ENCODE measurements around the gene LDLRAD3. TPM values are rescaled to one million over a fixed set of nuclear protein-coding genes. Genes with fewer than 3 reads are reported as not detected.

Gene LDLRAD3
- total RNA-seq, 4 donors from 2014 or later: 0.37 to 43.2 (median 3.7) TPM

DNA sequence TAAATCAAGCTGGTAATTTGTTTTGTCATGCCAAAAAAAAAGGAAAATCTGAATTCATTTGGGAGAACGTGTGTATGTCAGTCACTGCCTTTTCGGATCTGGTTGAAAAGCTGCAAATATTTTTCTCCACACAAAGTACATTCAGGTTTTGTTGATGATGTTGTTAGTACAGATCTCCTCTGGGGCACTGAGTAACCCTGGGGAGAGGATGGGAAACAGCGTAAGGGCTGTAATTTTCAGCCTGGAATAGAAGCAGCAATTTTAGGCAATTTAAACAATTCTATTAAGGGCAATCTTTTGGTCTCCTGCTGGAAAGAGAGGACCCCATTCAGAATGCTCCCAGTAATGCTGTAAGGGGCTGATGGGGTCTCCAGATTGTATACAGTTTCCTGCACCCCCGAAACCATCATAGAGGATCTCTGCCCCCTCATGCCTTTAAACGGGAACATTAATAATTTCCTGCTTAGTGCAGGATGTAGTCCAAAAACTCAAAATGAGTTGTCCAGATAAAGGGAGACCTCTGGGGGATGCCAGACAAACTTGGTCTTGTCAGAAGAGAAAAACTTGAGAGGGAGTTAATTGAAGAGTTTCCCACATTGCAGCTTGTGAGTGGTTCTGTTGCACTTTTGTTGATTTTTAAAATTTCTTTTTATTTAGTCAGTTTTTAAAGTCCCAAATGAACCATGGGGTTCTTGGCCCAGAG, 213.1 kb downstream of the LDLRAD3 start:
- Histone ChIP-seq H3K4me3 (no peak overlapping the region), H3K4me1 (no peaks in the 10 kb centered on the region), H3K9me3 (no peaks in the 10 kb centered on the region), H3K27me3 (no peaks in the 10 kb centered on the region), H3K27ac (no peak overlapping the region), H3K36me3 (no peaks in the 10 kb centered on the region)
- DNase-seq: no peak
- in situ Hi-C loops (cut with MboI; ENCODE audit: low pct_ligation_motif_present in 1 of 4, low pct_unique_long_range_greater_than_20kb in 1 of 4, low sequenced_read_pairs in 3 of 4): no loop called here
- 60 to 83% methylated on average over 2 to 5 of the region's 5 CpGs for WGBS, 2 donors (ENCODE audit: low coverage in 1 of 2)
- intact Hi-C loops (cut with DNase I; ENCODE audit: low total_unique reads): no loop called here
- TF ChIP-seq EP300 (IDR thresholded peaks at IDR 0.05; ENCODE audit: low read depth): no peak
- no peak for TF ChIP-seq POLR2AphosphoS5 (IDR thresholded peaks at IDR 0.05)
- no peak for TF ChIP-seq CTCF (IDR thresholded peaks at IDR 0.05)
- TF ChIP-seq POLR2A (IDR thresholded peaks at IDR 0.05): no peak

GRCh38 chr11:36160091-36160490, 216.2 kb downstream of the LDLRAD3 start:
- WGBS, 2 donors (ENCODE audit: low coverage in 1 of 2): 87 to 88% methylated on average over 7 to 10 of the region's 10 CpGs
- H3K9me3 ChIP-seq: no peaks in the 10 kb centered on the region
- H3K27me3 ChIP-seq: no peaks in the 10 kb centered on the region
- no peak overlapping the region for H3K4me3 ChIP-seq
- no peak overlapping the region for H3K27ac ChIP-seq
- in situ Hi-C loops (cut with MboI; ENCODE audit: low pct_ligation_motif_present in 1 of 4, low pct_unique_long_range_greater_than_20kb in 1 of 4, low sequenced_read_pairs in 3 of 4) (no loop called here), intact Hi-C loops (cut with DNase I; ENCODE audit: low total_unique reads) (no loop called here)
- H3K4me1 ChIP-seq: peaks cover 0 to 9% (median 3%) of the 10 kb centered on the region in 4 donors
- no peaks in the 10 kb centered on the region for H3K36me3 ChIP-seq
- no peak for DNase-seq
- TF ChIP-seq POLR2AphosphoS5 (IDR thresholded peaks at IDR 0.05): no peak
- no peak for TF ChIP-seq EP300 (IDR thresholded peaks at IDR 0.05; ENCODE audit: low read depth)
- TF ChIP-seq POLR2A (IDR thresholded peaks at IDR 0.05): no peak
- no peak for TF ChIP-seq CTCF (IDR thresholded peaks at IDR 0.05)

DNA sequence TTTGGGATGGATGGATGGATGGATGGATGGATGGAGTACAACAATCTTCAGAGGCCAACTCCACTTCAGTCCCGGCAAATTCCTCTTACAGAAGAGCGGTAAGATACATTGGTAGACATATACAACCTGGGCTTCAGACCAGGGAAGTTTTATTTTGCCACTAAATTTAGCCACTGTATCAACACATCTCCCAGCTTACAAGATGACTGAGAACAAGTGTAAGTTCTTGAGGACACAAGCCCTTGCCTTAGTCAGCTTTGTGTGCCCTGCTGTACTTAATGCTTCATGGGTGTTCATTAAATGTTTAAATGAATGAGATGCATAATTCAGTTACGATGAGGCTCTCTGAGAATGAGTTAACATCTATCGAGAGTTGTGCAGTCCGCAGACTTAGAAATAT, 217.7 kb downstream of the LDLRAD3 start:
- H3K27ac ChIP-seq: no peak overlapping the region
- no peak overlapping the region for H3K4me3 ChIP-seq
- H3K36me3 ChIP-seq: no peaks in the 10 kb centered on the region
- in situ Hi-C loops (cut with MboI; ENCODE audit: low pct_ligation_motif_present in 1 of 4, low pct_unique_long_range_greater_than_20kb in 1 of 4, low sequenced_read_pairs in 3 of 4) (no loop called here), intact Hi-C loops (cut with DNase I; ENCODE audit: low total_unique reads) (no loop called here)
- no peaks in the 10 kb centered on the region for H3K27me3 ChIP-seq
- H3K4me1 ChIP-seq: peaks cover 0 to 9% (median 3%) of the 10 kb centered on the region in 4 donors
- TF ChIP-seq POLR2AphosphoS5 (IDR thresholded peaks at IDR 0.05): no peak
- TF ChIP-seq CTCF (IDR thresholded peaks at IDR 0.05): no peak
- TF ChIP-seq POLR2A (IDR thresholded peaks at IDR 0.05): no peak
- no peak for TF ChIP-seq EP300 (IDR thresholded peaks at IDR 0.05; ENCODE audit: low read depth)
- H3K9me3 ChIP-seq: no peaks in the 10 kb centered on the region
- 64 to 90% methylated on average over 4 to 5 of the region's 5 CpGs for WGBS, 2 donors (ENCODE audit: low coverage in 1 of 2)
- no peak for DNase-seq

- H3K36me3 ChIP-seq: no peaks in the 10 kb centered on the region
- no peak for TF ChIP-seq POLR2AphosphoS5 (IDR thresholded peaks at IDR 0.05)
- no peak for TF ChIP-seq POLR2A (IDR thresholded peaks at IDR 0.05)
- no peak for TF ChIP-seq EP300 (IDR thresholded peaks at IDR 0.05; ENCODE audit: low read depth)
- no peak for TF ChIP-seq CTCF (IDR thresholded peaks at IDR 0.05)
- intact Hi-C loops (cut with DNase I; ENCODE audit: low total_unique reads): no loop called here
- H3K9me3 ChIP-seq: no peaks in the 10 kb centered on the region
- H3K27me3 ChIP-seq: no peaks in the 10 kb centered on the region
- in situ Hi-C loops (cut with MboI; ENCODE audit: low pct_ligation_motif_present in 1 of 4, low pct_unique_long_range_greater_than_20kb in 1 of 4, low sequenced_read_pairs in 3 of 4): no loop called here
- peaks cover 0 to 9% (median 3%) of the 10 kb centered on the region in 4 donors for H3K4me1 ChIP-seq
- H3K27ac ChIP-seq: no peak overlapping the region
- no peak for DNase-seq
- H3K4me3 ChIP-seq: no peak overlapping the region
- 68 to 77% methylated on average over 6 to 10 of the region's 10 CpGs for WGBS, 2 donors (ENCODE audit: low coverage in 1 of 2)
Observed at GRCh38 chr11:36162006-36162882, 218.4 kb downstream of the LDLRAD3 start.
